Mesenchymal stem cell (in vitro differentiated cells and primary cell): ENCODE measurements around the gene ZNF407.

Experiments
- DNase-seq: peaks from one replicate; pipeline ENCODE4 v3.0.0-alpha.2; 2013
- H2AFZ ChIP-seq: one replicate; pipeline ENCODE4 v1.6.1; 2013; ENCODE audit warnings: low read depth, mild to moderate bottlenecking, control low read depth, inconsistent platforms, low read length, moderate library complexity
- H2AK5ac ChIP-seq: 2 replicates; pipeline ENCODE4 v1.6.1; 2013; ENCODE audit warnings: low read length, moderate library complexity, mild to moderate bottlenecking, inconsistent platforms; ENCODE audit not compliant: severe bottlenecking
- H2BK120ac ChIP-seq: one replicate; pipeline ENCODE4 v1.6.1; 2013; ENCODE audit warnings: low read depth, mild to moderate bottlenecking, inconsistent platforms, low read length, moderate library complexity
- H2BK12ac ChIP-seq, 2 experiments: one replicate each; pipeline ENCODE4 v1.6.1; 2013; ENCODE audit warnings: inconsistent platforms in 2 of 2, low read length in 2 of 2, mild to moderate bottlenecking in 2 of 2, moderate library complexity in 2 of 2, control low read depth in 1 of 2
- H2BK15ac ChIP-seq: one replicate; pipeline ENCODE4 v1.6.1; 2013; ENCODE audit warnings: mild to moderate bottlenecking, low read depth, inconsistent platforms; ENCODE audit not compliant: poor library complexity, severe bottlenecking
- H2BK5ac ChIP-seq: 2 replicates; pipeline ENCODE4 v1.6.1; 2013; ENCODE audit warnings: low read depth, mild to moderate bottlenecking, low read length, control low read depth, inconsistent platforms; ENCODE audit not compliant: poor library complexity, severe bottlenecking
- H3K14ac ChIP-seq, 2 experiments: one replicate each; pipeline ENCODE4 v1.6.1; 2013; ENCODE audit warnings: inconsistent platforms in 2 of 2, low read length in 2 of 2, control low read depth in 1 of 2, mild to moderate bottlenecking in 1 of 2, moderate library complexity in 1 of 2
- H3K18ac ChIP-seq, 2 experiments: one replicate each; pipeline ENCODE4 v1.6.1; 2013; ENCODE audit warnings: inconsistent platforms in 2 of 2, low read length in 2 of 2, control low read depth in 1 of 2, low read depth in 1 of 2, mild to moderate bottlenecking in 1 of 2
- H3K23ac ChIP-seq, 2 experiments: one replicate each; pipeline ENCODE4 v1.6.1; 2013; ENCODE audit warnings: inconsistent platforms in 2 of 2, low read length in 2 of 2, mild to moderate bottlenecking in 2 of 2, moderate library complexity in 2 of 2, control low read depth in 1 of 2
- H3K27ac ChIP-seq: 2 replicates; pipeline ENCODE4 v1.5.1; 2013; ENCODE audit warnings: mild to moderate bottlenecking, moderate library complexity, low read length, control low read depth, inconsistent platforms; ENCODE audit not compliant: poor library complexity, severe bottlenecking
- H3K27me3 ChIP-seq, 2 experiments: 2 replicates each; pipeline versions ENCODE4 v1.6.1 to v1.7.0; 2013; ENCODE audit warnings: low read length in 2 of 2, mild to moderate bottlenecking in 2 of 2, moderate library complexity in 2 of 2, control low read depth in 1 of 2, inconsistent platforms in 1 of 2; ENCODE audit not compliant: control insufficient read depth in 1 of 2, insufficient read depth in 1 of 2
- H3K36me3 ChIP-seq, 2 experiments: 2 replicates each; pipeline versions ENCODE4 v1.6.1 to v1.7.0; 2013; ENCODE audit warnings: low read length in 2 of 2, control low read depth in 1 of 2, inconsistent platforms in 1 of 2, low read depth in 1 of 2, mild to moderate bottlenecking in 1 of 2; ENCODE audit not compliant: insufficient read depth in 2 of 2, control insufficient read depth in 1 of 2
- H3K4ac ChIP-seq, 2 experiments: one replicate each; pipeline ENCODE4 v1.6.1; 2013; ENCODE audit warnings: inconsistent platforms in 2 of 2, low read length in 2 of 2, mild to moderate bottlenecking in 2 of 2, moderate library complexity in 2 of 2, control low read depth in 1 of 2, low read depth in 1 of 2
- H3K4me1 ChIP-seq: 2 replicates; pipeline ENCODE4 v1.6.1; 2013; ENCODE audit warnings: low read depth, low read length, control low read depth; ENCODE audit not compliant: control insufficient read depth, insufficient read depth
- H3K4me2 ChIP-seq: 2 replicates; pipeline ENCODE4 v1.6.1; 2013; ENCODE audit warnings: low read length, mild to moderate bottlenecking, inconsistent platforms; ENCODE audit not compliant: poor library complexity, severe bottlenecking
- H3K4me3 ChIP-seq, 2 experiments: 2 replicates each; pipeline versions ENCODE4 v1.5.1 to v1.7.0; 2013; ENCODE audit warnings: low read length in 2 of 2, mild to moderate bottlenecking in 2 of 2, control low read depth in 1 of 2, low read depth in 1 of 2; ENCODE audit not compliant: insufficient read depth in 1 of 2
- H3K79me1 ChIP-seq: replicated peaks from 2 replicates; pipeline ENCODE4 v1.6.1; 2013; ENCODE audit warnings: mild to moderate bottlenecking, control low read depth, low read length, inconsistent platforms; ENCODE audit not compliant: poor library complexity, severe bottlenecking
- H3K9ac ChIP-seq: 2 replicates; pipeline ENCODE4 v1.7.0; 2013; ENCODE audit warnings: mild to moderate bottlenecking, low read length, moderate library complexity
- H3K9me3 ChIP-seq: 2 replicates; pipeline ENCODE4 v1.7.0; 2013; ENCODE audit warnings: mild to moderate bottlenecking, low read length; ENCODE audit not compliant: control insufficient read depth
- H4K8ac ChIP-seq: one replicate; pipeline ENCODE4 v1.6.1; 2013; ENCODE audit warnings: inconsistent platforms, mild to moderate bottlenecking, low read length, moderate library complexity
- H4K91ac ChIP-seq: one replicate; pipeline ENCODE4 v1.6.1; 2013; ENCODE audit warnings: mild to moderate bottlenecking, low read length, inconsistent platforms
- WGBS: methylation state at CpG from one replicate; pipeline ENCODE4 v1.1.7; 2013; ENCODE audit warnings: mixed read lengths; 5-methylcytosine and 5-hydroxymethylcytosine counted together

The ZNF407 gene

DNA sequence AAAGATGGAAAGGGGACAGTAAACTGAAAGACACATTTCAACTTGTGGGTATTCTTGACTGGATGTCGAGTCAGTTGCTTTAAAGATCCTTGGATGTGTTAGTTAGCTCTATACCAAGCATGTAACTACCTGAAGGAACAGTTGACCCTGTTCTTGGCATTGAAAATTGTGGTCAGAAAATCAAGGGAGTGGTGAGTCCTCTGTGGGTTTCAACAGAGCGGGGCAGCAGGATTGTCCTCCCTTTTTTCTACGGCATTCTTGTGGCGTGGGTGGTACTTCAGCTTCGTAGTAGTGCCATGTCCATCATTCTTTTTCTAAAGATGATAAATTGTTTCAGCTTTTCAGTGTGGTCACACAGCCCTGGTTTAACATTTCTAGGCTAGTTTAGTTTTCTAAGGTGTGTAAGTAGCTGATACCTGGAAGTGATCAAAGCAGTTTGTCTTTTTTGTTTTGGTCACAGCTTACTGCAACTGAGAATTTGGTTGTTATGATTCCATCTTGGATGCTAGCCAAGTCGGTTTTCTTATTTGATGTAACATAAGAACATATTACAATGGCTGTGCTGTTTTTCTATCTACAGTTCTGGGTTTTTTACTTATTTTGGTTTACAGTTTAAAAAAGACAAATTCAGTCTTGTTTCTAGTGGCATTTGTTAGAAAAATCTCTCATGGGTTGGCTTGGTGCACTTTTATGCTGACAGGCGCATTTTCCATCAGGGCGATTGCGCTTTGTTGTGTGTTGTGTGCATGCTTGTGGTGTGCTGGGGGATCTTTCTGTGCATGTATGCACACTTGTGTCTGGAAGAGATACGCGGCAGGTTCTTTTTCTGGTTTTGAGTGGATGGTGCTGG, 84.7 kb downstream of the ZNF407 start:
- Histone ChIP-seq H2BK15ac (no peak overlapping the region), H4K91ac (no peak overlapping the region)

DNA sequence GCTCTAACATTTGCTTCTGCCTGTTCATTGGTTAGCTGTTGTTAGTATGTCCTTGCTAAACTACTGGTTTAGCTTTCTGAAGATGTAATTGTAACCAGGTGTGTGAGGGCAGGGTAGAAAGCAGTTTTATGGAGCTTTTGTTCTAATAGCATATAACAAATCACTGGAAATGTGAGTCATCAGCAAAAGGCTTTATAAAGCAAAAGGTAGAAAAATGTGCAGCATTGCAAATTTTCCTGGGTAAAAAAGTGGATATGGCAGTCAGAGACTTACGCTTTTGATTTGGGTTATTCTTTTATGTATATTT, 85.3 kb downstream of the ZNF407 start:
- Histone ChIP-seq H2BK5ac (no peak overlapping the region), H3K9me3 (peaks cover 4% of the 10 kb centered on the region), H3K23ac (no peak overlapping the region), H3K27me3 (no peaks in the 10 kb centered on the region), H4K8ac (no peak overlapping the region), H2BK15ac (no peak overlapping the region), H2BK12ac (no peak overlapping the region), H3K14ac (no peak overlapping the region), H4K91ac (no peak overlapping the region), H2BK120ac (no peak overlapping the region), H2AFZ (no peak overlapping the region), H3K18ac (no peak overlapping the region), H3K36me3 (peaks cover 5 to 14% of the 10 kb centered on the region in 2 experiments), H3K4me3 (no peak overlapping the region), H3K4me1 (peaks cover 2% of the 10 kb centered on the region), H3K9ac (no peak overlapping the region), H3K4ac (no peak overlapping the region), H3K27ac (no peak overlapping the region), H3K79me1 (peaks cover 18% of the 10 kb centered on the region), H2AK5ac (no peak overlapping the region), H3K4me2 (no peak overlapping the region)
- WGBS: no CpG with 5 or more reads among the region's 1 CpG
- no peak for DNase-seq

More for the DNA sequence above, 84.7 kb downstream of the ZNF407 start:
- H3K14ac ChIP-seq: no peak overlapping the region
- no peak overlapping the region for H3K4ac ChIP-seq
- peaks cover 2% of the 10 kb centered on the region for H3K4me1 ChIP-seq
- H2BK120ac ChIP-seq: no peak overlapping the region
- no peak overlapping the region for H2AK5ac ChIP-seq
- H3K9ac ChIP-seq: no peak overlapping the region
- no peaks in the 10 kb centered on the region for H3K27me3 ChIP-seq
- no peak overlapping the region for H3K18ac ChIP-seq
- no peak overlapping the region for H4K8ac ChIP-seq
- H3K36me3 ChIP-seq: peaks cover 5 to 14% of the 10 kb centered on the region in 2 experiments
- H3K79me1 ChIP-seq: peaks cover 18% of the 10 kb centered on the region
- no peak overlapping the region for H2BK12ac ChIP-seq
- no peak overlapping the region for H3K4me3 ChIP-seq
- peaks cover 10% of the 10 kb centered on the region for H3K9me3 ChIP-seq
- no peak overlapping the region for H2AFZ ChIP-seq
- no peak for DNase-seq
- H2BK5ac ChIP-seq: no peak overlapping the region
- WGBS: 97% methylated on average over 10 of the region's 11 CpGs
- H3K23ac ChIP-seq: no peak overlapping the region
- no peak overlapping the region for H3K27ac ChIP-seq
- H3K4me2 ChIP-seq: no peak overlapping the region

DNA sequence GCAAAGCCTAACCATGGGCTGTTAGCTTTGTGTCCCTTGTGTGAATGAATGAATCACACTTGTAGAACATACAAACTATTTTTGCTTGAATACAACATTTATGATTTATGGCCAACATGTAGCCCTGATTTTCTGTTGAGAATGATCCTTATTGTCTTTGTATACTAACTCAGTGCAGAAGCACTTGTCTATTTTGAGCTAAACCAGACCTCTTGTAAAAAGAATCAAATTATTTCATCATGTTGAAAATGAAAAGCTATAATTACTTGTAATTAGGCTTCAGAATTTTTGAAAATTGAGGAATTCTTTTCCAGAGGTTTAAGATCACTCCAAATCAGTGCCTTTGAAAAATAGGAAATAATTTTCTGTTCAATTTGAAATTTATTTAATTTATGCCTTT, 85.9 kb downstream of the ZNF407 start:
- H3K14ac ChIP-seq: no peak overlapping the region
- no peak overlapping the region for H3K4me2 ChIP-seq
- no peak overlapping the region for H3K27ac ChIP-seq
- H2BK5ac ChIP-seq: no peak overlapping the region
- H3K36me3 ChIP-seq: peaks cover 5 to 10% of the 10 kb centered on the region in 2 experiments
- peaks cover 18% of the 10 kb centered on the region for H3K79me1 ChIP-seq
- peaks cover 2% of the 10 kb centered on the region for H3K4me1 ChIP-seq
- no peak overlapping the region for H2BK120ac ChIP-seq
- no peaks in the 10 kb centered on the region for H3K27me3 ChIP-seq
- no peak overlapping the region for H3K9ac ChIP-seq
- H3K4ac ChIP-seq: no peak overlapping the region
- H3K18ac ChIP-seq: no peak overlapping the region
- peak; percentile 6 for DNase-seq
- H2AFZ ChIP-seq: no peak overlapping the region
- H3K4me3 ChIP-seq: no peak overlapping the region
- H2BK12ac ChIP-seq: no peak overlapping the region
- no peaks in the 10 kb centered on the region for H3K9me3 ChIP-seq
- H3K23ac ChIP-seq: no peak overlapping the region
- H4K8ac ChIP-seq: no peak overlapping the region
- no peak overlapping the region for H2AK5ac ChIP-seq
- no peak overlapping the region for H2BK15ac ChIP-seq
- H4K91ac ChIP-seq: no peak overlapping the region

DNA sequence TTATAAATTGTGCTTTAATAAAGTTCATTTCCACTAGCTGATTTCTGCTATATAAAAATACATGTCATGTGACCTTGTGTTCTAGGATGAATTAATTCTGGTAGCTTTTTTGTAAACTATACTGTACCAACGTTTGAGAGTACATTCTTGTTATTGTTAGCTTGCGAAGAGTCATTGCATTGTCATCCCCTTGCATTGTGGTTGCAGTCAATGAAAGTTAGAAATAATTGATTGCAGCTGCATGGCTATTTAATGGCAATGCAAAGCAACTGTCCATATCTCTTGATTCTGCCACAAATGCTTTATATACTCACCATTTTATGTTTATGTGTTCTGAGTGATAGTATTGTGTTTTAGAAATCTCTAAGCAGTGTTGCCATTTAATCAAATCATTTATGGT, 91.6 kb downstream of the ZNF407 start:
- no peak overlapping the region for H3K4me2 ChIP-seq
- no peak overlapping the region for H3K4me3 ChIP-seq
- no peaks in the 10 kb centered on the region for H3K4me1 ChIP-seq
- H4K91ac ChIP-seq: no peak overlapping the region
- H3K9ac ChIP-seq: no peak overlapping the region
- H4K8ac ChIP-seq: no peak overlapping the region
- no peak overlapping the region for H2BK12ac ChIP-seq
- H3K4ac ChIP-seq: no peak overlapping the region
- no peaks in the 10 kb centered on the region for H3K27me3 ChIP-seq
- peaks cover 23% of the 10 kb centered on the region for H3K79me1 ChIP-seq
- peak; percentile 7 for DNase-seq
- no peak overlapping the region for H2AFZ ChIP-seq
- WGBS: 39% methylated on average over 2 of the region's 2 CpGs
- H3K36me3 ChIP-seq: peaks cover 5 to 10% of the 10 kb centered on the region in 2 experiments
- no peak overlapping the region for H3K27ac ChIP-seq
- no peak overlapping the region for H2BK120ac ChIP-seq
- H3K14ac ChIP-seq: no peak overlapping the region
- H2BK5ac ChIP-seq: no peak overlapping the region
- H2BK15ac ChIP-seq: no peak overlapping the region
- no peaks in the 10 kb centered on the region for H3K9me3 ChIP-seq
- H2AK5ac ChIP-seq: no peak overlapping the region
- H3K18ac ChIP-seq: no peak overlapping the region
- H3K23ac ChIP-seq: no peak overlapping the region
